ENCODE results near the gene CCDC9B. TPM values are rescaled to one million over a fixed set of nuclear protein-coding genes. Genes with fewer than 3 reads are reported as not detected.

Gene CCDC9B
- total RNA-seq, 4 donors from 2014 or later, result 2.4 to 43.8 (median 6.6) TPM

GRCh38 chr15:40377606-40378005 lies 36.9 kb upstream of the CCDC9B start:
- H3K27me3 ChIP-seq, result no peaks in the 10 kb centered on the region
- H3K36me3 ChIP-seq, result no peaks in the 10 kb centered on the region
- TF ChIP-seq POLR2A (IDR thresholded peaks at IDR 0.05) (no peak), CTCF (IDR thresholded peaks at IDR 0.05) (no peak)
- H3K27ac ChIP-seq, result no peak overlapping the region
- no peaks in the 10 kb centered on the region for H3K4me1 ChIP-seq
- H3K9me3 ChIP-seq, result no peaks in the 10 kb centered on the region
- no peak overlapping the region for H3K4me3 ChIP-seq
- no peak for DNase-seq
- intact Hi-C loops (cut with DNase I; ENCODE audit: low total_unique reads), result no loop called here

- intact Hi-C loops (cut with DNase I; ENCODE audit: low total_unique reads), result no loop called here
- TF ChIP-seq CTCF (IDR thresholded peaks at IDR 0.05), result no peak
- no peak overlapping the region for H3K27ac ChIP-seq
Measured at GRCh38 chr15:40372981-40373380, 32.2 kb upstream of the CCDC9B start.

GRCh38 chr15:40369971-40370370 lies 29.2 kb upstream of the CCDC9B start:
- Histone ChIP-seq H3K4me1 (no peaks in the 10 kb centered on the region), H3K27me3 (no peaks in the 10 kb centered on the region), H3K27ac (no peak overlapping the region), H3K9me3 (no peaks in the 10 kb centered on the region), H3K36me3 (no peaks in the 10 kb centered on the region), H3K4me3 (no peak overlapping the region)
- intact Hi-C loops (cut with DNase I; ENCODE audit: low total_unique reads), result no loop called here
- TF ChIP-seq CTCF (IDR thresholded peaks at IDR 0.05), result no peak
- TF ChIP-seq POLR2A (IDR thresholded peaks at IDR 0.05), result no peak
- no peak for DNase-seq

More at GRCh38 chr15:40372981-40373380, 32.2 kb upstream of the CCDC9B start:
- Histone ChIP-seq H3K36me3 (no peaks in the 10 kb centered on the region), H3K9me3 (no peaks in the 10 kb centered on the region), H3K4me1 (no peaks in the 10 kb centered on the region), H3K27me3 (no peaks in the 10 kb centered on the region), H3K4me3 (no peak overlapping the region)
- DNase-seq, result no peak

GRCh38 chr15:40369474-40369869 lies 28.7 kb upstream of the CCDC9B start:
- TF ChIP-seq CTCF (IDR thresholded peaks at IDR 0.05), result no peak
- no peak for TF ChIP-seq POLR2A (IDR thresholded peaks at IDR 0.05)
- DNase-seq, result no peak
- H3K4me3 ChIP-seq, result no peak overlapping the region
- no peak overlapping the region for H3K27ac ChIP-seq
- H3K36me3 ChIP-seq, result no peaks in the 10 kb centered on the region
- intact Hi-C loops (cut with DNase I; ENCODE audit: low total_unique reads), result no loop called here
- H3K27me3 ChIP-seq, result no peaks in the 10 kb centered on the region
- H3K9me3 ChIP-seq, result no peaks in the 10 kb centered on the region
- no peaks in the 10 kb centered on the region for H3K4me1 ChIP-seq

GRCh38 chr15:40368719-40369473 lies 28.2 kb upstream of the CCDC9B start:
- TF ChIP-seq POLR2A (IDR thresholded peaks at IDR 0.05) (no peak), CTCF (IDR thresholded peaks at IDR 0.05) (no peak)
- Histone ChIP-seq H3K27me3 (no peaks in the 10 kb centered on the region), H3K27ac (no peak overlapping the region), H3K36me3 (no peaks in the 10 kb centered on the region), H3K4me3 (no peak overlapping the region), H3K9me3 (no peaks in the 10 kb centered on the region), H3K4me1 (no peaks in the 10 kb centered on the region)
- intact Hi-C loops (cut with DNase I; ENCODE audit: low total_unique reads), result no loop called here
- no peak for DNase-seq

Data from uterus (tissue), 4 donors.